ENCODE measurements around the gene SLC5A8.

SLC5A8 gene

DNA sequence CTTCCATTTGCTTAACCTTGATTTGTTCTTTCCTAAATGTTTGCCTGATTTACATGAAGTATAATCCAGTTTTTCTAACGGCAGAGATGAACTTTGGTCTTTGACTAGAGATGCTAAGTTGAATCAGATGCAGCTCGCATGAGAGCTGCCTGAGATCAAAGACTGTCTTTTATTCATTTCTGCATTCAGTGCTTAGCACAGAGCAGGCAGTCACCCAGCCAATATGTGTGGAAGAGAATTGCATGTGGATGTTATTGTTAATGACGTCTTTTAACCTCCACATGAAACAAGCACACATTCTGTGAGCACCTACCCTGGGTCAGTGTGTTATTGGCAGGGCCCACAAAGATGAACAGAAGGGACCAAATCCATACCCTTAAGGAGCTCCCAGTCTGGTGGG, 99.2 kb downstream of the SLC5A8 start:
- no peaks in the 10 kb centered on the region for H3K4me1 ChIP-seq (ENCODE audit: control insufficient read depth, insufficient read depth, low read length, unreplicated experiment)
- H2AFZ ChIP-seq (ENCODE audit: low read length, unreplicated experiment), result no peak overlapping the region
- H3K27me3 ChIP-seq (ENCODE audit: insufficient read depth, low read length), result no peaks in the 10 kb centered on the region
- no peaks in the 10 kb centered on the region for H3K79me2 ChIP-seq (ENCODE audit: control insufficient read depth, insufficient read depth, low read length, unreplicated experiment)
- no peak overlapping the region for H3K4me3 ChIP-seq (ENCODE audit: low read depth, low read length)
- H3K27ac ChIP-seq (ENCODE audit: low read depth, low read length), result no peak overlapping the region
- H3K36me3 ChIP-seq (ENCODE audit: insufficient read depth, low read length), result no peaks in the 10 kb centered on the region

DNA sequence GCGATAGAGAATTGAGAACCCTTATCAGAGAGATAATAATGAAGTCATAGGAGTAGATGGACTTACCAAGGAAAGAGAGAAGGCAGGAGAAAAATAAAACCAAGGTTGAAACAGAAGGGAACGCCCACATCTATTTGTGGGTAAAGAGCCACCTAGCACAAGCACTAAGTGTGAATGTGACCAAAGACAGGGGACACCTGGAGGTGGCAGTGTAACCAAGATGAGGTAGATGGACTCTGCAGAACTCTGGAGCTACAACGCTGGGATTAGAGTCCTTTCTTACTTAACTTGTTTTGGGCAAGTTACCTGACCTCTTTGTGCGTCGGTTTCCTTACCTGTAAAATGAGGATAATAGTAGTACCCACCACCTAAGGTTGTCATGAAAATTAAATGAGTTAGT, 101.9 kb downstream of the SLC5A8 start:
- Histone ChIP-seq H3K4me1 (ENCODE audit: control insufficient read depth, insufficient read depth, low read length, unreplicated experiment) (no peaks in the 10 kb centered on the region), H2AFZ (ENCODE audit: low read length, unreplicated experiment) (no peak overlapping the region), H3K36me3 (ENCODE audit: insufficient read depth, low read length) (no peaks in the 10 kb centered on the region), H3K79me2 (ENCODE audit: control insufficient read depth, insufficient read depth, low read length, unreplicated experiment) (no peaks in the 10 kb centered on the region), H3K27me3 (ENCODE audit: insufficient read depth, low read length) (no peaks in the 10 kb centered on the region), H3K27ac (ENCODE audit: low read depth, low read length) (no peak overlapping the region), H3K4me3 (ENCODE audit: low read depth, low read length) (no peak overlapping the region)

DNA sequence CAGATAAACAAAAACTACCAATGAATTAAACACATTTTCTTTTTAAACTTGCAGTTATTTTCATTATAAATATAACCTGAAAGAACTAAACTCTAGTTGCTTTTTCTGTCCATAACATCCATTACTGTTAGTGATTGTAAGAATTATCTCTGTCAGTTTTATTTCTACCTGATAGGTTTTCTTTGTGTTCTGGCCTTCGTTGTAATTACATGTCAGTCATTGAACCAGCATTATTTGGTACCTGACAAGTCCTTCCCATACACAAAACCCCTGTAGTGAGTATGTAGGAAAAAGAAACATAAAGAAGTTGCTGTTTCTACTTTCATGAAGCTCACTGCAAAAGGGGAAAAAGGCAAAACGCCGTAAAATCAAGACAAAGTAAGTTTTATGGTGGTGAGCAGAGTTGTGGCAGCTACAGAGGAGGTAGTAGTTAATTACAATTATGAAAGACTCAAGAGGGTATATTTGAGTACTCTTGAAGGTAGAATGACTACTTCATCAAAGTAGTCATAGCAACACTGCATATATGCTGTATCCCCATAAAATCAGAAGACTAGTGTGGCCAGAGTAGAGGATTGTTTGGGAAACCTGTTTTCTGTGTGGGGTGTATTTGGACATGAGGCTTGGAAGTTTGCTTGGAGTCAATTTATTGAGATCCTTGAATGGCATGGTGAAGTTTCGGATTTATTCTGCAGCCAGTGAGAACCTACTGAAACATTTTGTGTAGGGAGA, 102.8 kb downstream of the SLC5A8 start:
- H3K79me2 ChIP-seq (ENCODE audit: control insufficient read depth, insufficient read depth, low read length, unreplicated experiment), result no peaks in the 10 kb centered on the region
- no peaks in the 10 kb centered on the region for H3K36me3 ChIP-seq (ENCODE audit: insufficient read depth, low read length)
- H3K4me3 ChIP-seq (ENCODE audit: low read depth, low read length), result no peak overlapping the region
- H3K27me3 ChIP-seq (ENCODE audit: insufficient read depth, low read length), result no peaks in the 10 kb centered on the region
- H2AFZ ChIP-seq (ENCODE audit: low read length, unreplicated experiment), result no peak overlapping the region
- H3K4me1 ChIP-seq (ENCODE audit: control insufficient read depth, insufficient read depth, low read length, unreplicated experiment), result no peaks in the 10 kb centered on the region
- H3K27ac ChIP-seq (ENCODE audit: low read depth, low read length), result no peak overlapping the region
